NCI-H2171 (cell line): Measurements from ENCODE around the gene NAPA.

Experiments used
- DNase-seq: peaks from one replicate; lab custom pipeline; 2025; lab: John Stamatoyannopoulos, UW

Gene NAPA

GRCh38 chr19:47521473-47522180 lies 6.8 kb upstream of the NAPA start:
- DNase-seq: no peak

- no peak for DNase-seq
Observed at GRCh38 chr19:47520839-47521238, 6.0 kb upstream of the NAPA start.

GRCh38 chr19:47520343-47520806 lies 5.5 kb upstream of the NAPA start:
- DNase-seq: no peak

GRCh38 chr19:47518854-47519253 lies 4.0 kb upstream of the NAPA start:
- DNase-seq: no peak

GRCh38 chr19:47518139-47518538 lies 3.3 kb upstream of the NAPA start:
- DNase-seq: no peak

GRCh38 chr19:47514151-47514868 lies 553 bp downstream of the NAPA start:
- DNase-seq: no peak

- no peak for DNase-seq
Observed at GRCh38 chr19:47512948-47513319, 1.9 kb downstream of the NAPA start.

- DNase-seq: no peak
Observed at GRCh38 chr19:47512183-47512947, 2.5 kb downstream of the NAPA start.

- DNase-seq: peak; percentile 75
Observed at GRCh38 chr19:47511681-47512080, 3.2 kb downstream of the NAPA start.

GRCh38 chr19:47511128-47511517 lies 3.7 kb downstream of the NAPA start:
- DNase-seq: no peak

- peak; percentile 23 for DNase-seq
Observed at GRCh38 chr19:47510516-47511127, 4.2 kb downstream of the NAPA start.

- no peak for DNase-seq
Observed at GRCh38 chr19:47509973-47510372, 4.9 kb downstream of the NAPA start.

- DNase-seq: no peak
Observed at GRCh38 chr19:47509170-47509847, 5.6 kb downstream of the NAPA start.

- no peak for DNase-seq
Observed at GRCh38 chr19:47508721-47509120, 6.1 kb downstream of the NAPA start.

- peak; percentile 54 for DNase-seq
Observed at GRCh38 chr19:47507924-47508553, 6.8 kb downstream of the NAPA start.

- peak; percentile 86 for DNase-seq
Observed at GRCh38 chr19:47507012-47507411, 7.9 kb downstream of the NAPA start.

- DNase-seq: no peak
Observed at GRCh38 chr19:47506459-47506858, 8.4 kb downstream of the NAPA start.

- no peak for DNase-seq
Observed at GRCh38 chr19:47505506-47505905, 9.4 kb downstream of the NAPA start.

- no peak for DNase-seq
Observed at GRCh38 chr19:47503826-47504150, 11.1 kb downstream of the NAPA start.

- DNase-seq: no peak
Observed at GRCh38 chr19:47503130-47503825, 11.6 kb downstream of the NAPA start.
